HG03432 (cell line): ENCODE results near the gene TMEM132C.
"Not testable (repeated sequence)": the region's sequence is repeated elsewhere in the genome, so short reads cannot be mapped to it uniquely, and the experiment has no call there.

Source experiments
- ATAC-seq: cut with Tn5 transposase; IDR thresholded peaks from one replicate; pipeline ENCODE4 v1.9.1; 2021; ENCODE audit warnings: mild to moderate bottlenecking, moderate library complexity; ENCODE audit not compliant: unreplicated experiment

The TMEM132C gene

DNA sequence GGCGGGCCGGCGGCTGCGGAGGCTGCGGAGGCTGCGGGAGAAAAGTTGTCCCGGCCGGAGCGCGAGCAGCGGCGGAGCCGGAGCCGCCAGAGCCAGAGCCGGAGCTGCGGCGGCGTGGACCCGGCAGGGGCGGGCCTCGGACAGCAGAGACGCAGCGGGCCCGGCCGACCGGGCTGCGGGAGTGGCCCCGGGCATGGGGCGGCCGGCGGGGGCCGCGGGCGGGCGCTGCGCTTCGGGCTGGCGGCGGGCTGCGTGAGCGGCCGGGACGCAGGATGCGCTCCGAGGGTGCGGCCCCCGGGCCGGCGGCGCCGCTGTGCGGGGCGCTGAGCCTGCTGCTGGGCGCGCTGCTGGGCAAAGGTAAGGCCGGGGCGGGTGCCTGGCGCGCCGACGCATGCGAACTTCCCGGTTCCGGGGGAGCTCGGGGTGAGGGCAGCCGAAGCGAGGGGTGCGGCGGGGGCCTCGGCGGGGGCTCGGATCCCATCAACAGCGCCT lies at the start of gene TMEM132C:
Gene TMEM132C (plus strand): TSS at position 40 of the 492 bp plus-strand sequence. CDS start 233 bp downstream, at position 273.
- no peak for ATAC-seq

DNA sequence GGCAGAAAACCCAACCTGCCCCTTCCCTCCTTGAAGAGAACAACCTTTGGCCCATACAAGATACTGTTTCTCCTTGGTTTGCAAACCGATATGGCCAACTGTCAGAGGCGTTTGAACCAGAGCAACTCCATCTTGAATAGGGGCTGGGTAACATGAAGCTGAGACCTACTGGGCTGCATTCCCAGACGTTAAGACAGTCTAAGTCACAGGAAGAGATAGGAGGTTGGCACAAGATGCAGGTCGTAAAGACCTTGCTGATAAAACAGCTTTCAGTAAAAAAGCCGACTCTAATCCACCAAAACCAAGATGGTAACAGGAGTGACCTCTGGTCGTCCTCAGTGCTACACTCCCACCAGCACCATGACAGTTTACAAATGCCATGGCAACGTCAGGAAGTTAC lies 42.7 kb upstream of the TMEM132C start:
- no peak for ATAC-seq

DNA sequence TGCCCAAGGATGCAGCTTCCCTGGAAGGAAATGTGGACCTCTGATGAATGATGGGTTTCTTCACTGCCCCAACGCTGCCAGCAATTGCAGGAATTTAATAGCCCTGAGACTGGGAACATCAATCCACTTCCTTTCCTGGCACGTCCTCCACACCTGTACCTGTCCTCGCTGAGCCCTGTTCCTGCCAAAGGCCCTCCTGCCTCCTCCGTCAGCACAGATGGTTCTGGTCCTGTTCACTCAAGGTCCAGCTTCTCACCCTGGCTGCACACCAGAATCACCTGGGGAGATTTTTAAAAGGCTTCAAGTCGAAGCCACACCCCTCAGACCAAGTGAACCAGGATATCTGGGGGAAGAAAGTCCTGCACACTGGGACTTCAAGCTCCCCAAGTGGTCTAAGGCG lies 38.4 kb upstream of the TMEM132C start:
- no peak for ATAC-seq

DNA sequence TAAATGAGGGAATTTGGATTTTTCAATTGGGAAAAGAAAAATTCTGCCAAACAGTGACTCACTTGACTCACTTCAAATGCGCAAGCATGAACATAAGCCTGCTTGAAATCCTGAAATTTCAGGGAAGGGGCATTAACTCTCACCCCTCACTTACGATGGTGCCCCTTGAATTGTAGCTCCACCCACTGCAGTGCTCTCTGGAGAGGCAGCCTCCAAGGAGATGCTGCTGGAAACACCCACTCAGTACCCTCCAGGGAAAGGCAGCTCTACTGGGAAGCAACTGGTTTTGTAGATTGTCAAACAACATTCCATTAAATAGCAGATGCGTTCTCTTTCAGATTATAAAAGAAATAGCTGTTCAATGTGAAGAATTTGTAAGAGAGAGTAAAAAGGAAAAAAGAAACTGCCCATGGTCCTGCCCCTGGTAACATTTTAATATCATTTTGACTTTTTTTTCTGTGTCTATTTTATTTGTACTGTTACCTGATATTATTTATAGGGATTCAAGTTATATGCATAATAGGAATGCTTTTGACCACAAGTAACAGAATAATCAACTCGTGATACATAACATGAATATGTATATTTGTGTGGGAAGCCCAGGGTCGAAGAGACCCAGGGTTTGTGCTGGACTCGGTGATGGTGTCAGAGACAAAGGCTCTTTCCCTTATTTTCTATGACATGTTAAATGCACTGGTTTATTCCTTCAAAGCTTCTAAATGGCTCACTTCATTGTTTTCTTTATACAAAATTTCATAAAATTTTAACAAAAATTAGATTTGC lies 31.1 kb upstream of the TMEM132C start:
- ATAC-seq, result no peak

- ATAC-seq, result no peak
Measured at GRCh38 chr12:128236525-128236924, 30.4 kb upstream of the TMEM132C start.

GRCh38 chr12:128240745-128241144 lies 26.2 kb upstream of the TMEM132C start:
- no peak for ATAC-seq

- no peak for ATAC-seq
Measured at GRCh38 chr12:128245121-128245520, 21.8 kb upstream of the TMEM132C start.

- no peak for ATAC-seq
Measured at GRCh38 chr12:128245905-128246304, 21.1 kb upstream of the TMEM132C start.

DNA sequence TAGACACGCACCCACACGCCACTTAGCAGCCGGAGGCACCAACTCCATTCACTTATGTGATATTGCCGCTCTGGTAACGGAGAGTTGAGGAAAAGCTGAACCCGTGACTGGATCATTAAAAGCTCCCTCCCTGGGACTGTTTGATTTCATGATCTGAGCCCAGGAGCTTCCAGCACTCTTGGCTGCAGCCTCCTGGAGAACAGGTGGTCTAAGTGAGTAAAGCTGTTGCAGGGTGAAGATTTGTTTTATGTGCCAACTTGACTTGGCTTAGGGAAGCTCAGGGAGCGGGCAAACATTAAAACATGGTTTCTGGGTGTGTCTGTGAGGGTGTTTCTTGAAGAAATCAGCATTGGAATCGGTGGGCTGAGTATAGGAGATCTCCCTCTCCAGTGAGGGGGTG lies 16.9 kb upstream of the TMEM132C start:
- no peak for ATAC-seq

DNA sequence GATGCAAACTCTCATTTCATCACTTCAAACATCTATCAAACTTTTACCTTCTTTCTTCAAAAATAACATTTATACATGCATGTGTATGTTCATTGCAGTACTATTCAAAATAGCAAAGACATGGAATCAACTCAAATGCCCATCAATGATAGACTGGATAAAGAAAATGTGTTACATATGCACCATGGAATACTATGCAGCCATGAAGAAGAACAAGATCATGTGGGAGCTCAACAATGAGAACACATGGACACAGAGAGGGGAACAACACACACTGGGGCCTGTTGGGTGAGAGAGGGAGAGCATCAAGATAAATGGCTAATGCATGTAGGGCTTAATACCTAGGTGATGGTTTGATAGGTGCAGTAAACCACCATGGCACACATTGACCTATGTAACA lies 13.1 kb upstream of the TMEM132C start:
- not testable (repeated sequence) for ATAC-seq

DNA sequence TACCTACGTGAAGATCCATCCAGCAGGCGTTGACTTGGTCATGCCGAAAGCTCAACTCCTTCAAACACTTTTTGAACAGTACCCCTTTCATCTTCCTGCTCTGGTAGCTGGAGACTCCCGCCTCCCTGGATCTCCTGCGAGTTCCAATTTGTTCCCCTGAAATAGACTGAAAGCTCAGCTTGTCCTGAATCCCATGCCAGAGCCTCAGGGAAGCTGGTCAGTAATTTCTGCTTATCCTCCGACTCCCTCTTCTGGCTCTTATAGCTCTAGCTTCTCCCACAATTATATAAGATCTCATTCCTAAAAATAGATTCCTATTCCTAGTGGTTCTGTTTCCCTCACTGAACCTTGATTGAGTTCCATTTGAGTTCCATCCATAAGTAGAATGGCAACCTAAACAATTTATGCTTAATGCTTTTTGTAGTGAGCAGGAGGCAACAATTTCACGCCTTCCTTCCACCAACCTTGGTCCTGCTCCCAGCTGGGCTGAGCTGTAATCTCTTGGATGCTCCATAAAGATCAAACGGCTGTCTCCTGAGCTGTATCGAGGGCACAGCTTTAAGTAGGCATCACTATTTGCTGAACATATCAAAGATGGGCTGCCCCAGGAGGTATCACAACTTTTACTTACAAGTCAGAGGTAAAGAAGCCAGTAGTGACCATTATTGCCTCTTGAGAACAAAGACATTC lies 8.0 kb upstream of the TMEM132C start:
- no peak for ATAC-seq

DNA sequence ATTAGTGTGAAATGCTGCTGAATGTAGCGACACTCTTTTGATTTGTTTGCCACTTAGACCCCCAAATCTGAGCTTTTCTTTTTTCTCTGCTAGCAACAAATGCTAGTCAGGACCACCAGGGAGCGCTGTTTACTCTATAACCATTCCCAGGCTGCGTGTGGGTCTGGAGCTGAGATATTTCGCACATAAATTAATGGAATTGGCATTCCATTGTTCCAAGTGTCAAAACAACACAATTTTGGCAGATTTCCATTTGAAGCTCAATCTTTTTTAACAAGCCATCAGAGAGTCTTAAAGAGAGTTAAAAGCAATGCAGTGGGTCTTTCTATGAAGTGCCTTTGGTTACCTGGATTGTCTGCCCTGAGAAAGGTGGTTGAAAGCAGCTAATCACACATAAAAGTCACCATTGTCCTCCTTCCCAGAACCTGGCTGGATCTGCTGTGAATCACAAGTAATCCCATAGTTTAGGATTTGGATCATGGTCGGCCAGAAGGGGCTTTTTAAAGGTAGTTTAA lies 7.4 kb upstream of the TMEM132C start:
- ATAC-seq, result no peak

DNA sequence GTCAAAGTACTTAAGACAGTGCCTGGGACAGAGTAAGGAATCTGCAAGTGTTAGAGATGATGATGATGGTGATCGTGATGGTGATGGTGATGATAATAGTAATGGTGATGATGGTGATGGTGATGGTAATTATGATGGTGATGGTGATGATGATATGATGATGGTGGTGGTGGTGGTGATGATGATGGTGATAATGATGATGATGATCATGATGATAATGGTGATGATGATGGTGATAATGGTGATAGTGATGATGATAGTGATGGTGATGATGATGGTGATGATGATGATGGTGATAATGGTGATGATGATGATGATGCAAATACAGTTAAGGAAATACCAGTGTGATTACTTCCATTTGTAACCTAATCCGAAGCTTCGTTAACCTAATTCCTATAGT lies 5.2 kb upstream of the TMEM132C start:
- no peak for ATAC-seq

- no peak for ATAC-seq
Measured at GRCh38 chr12:128265566-128265965, 1.4 kb upstream of the TMEM132C start.

GRCh38 chr12:128266086-128266485 lies 884 bp upstream of the TMEM132C start:
- ATAC-seq, result no peak

DNA sequence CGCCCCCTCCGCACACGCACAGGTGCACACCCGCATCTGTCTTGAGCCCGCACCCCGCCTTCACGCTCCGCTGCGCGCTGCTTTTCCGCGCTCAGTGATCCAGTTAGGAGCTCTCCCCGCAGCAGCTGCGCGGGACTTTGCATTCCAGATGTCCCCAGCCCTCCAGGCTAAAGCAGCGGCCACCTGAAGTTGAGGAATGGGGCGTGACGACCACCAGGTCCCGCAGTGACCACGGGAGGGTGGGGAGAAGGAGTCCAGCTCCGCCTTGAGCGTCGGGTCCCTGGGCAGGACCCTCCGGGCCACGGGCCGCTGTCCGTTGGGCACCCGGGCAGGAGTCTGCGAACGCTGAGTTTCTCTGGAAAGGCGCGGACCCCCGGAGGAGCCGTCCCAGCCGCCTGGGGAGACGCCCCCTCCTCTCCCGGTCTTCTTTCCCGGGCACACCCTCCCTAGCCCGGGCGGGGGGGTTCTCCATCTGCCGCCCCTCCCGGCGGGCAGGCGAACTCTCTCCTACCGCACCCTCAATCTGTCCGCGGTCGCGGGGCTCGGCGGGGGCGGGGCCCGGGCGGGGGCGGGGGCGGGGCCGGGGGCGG lies 334 bp upstream of the TMEM132C start:
- no peak for ATAC-seq

- ATAC-seq, result no peak
Measured at GRCh38 chr12:128267651-128268378, 845 bp downstream of the TMEM132C start.

- ATAC-seq, result no peak
Measured at GRCh38 chr12:128268379-128268995, 1.5 kb downstream of the TMEM132C start.

DNA sequence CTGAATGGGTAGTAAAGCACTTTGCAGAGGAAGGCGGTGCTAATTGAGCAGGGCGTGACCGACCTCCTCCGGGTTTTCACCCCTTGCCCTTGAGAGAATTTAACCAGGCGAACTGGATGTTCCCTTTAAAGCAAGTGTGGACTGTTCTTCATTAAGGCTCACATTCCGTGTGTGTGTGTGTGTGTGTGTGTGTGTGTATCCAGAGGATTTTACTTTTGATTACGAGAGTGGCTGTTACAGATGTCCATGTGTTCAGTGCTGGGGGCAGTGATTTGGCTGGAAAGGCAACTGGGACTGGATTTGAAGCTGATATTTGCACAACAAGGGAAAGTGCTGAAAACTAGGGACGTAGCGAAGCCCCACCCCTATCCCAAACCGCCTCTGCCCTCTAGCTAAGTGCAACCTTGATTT lies 2.2 kb downstream of the TMEM132C start:
- ATAC-seq, result no peak

DNA sequence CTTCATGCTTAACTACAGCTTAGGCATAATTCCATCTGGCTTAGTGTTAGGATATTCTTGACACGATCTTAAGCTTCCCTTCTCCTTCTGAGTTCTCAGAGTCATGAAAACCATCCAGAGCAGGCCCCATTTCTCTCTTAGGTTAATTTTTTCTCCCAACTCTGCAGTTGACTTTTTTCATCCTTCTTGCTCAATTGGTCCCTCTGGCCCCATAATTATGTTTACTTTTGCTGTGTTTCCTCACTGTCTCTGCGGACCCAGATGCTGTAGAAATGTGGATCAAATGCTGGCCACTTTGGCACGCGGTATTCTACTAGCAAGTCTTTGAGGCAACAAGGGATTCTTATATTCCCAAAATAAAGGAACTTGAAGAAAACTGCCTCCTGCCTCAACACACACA lies 9.5 kb downstream of the TMEM132C start:
- no peak for ATAC-seq
